CD4-positive, alpha-beta T cell treated with Interleukin-15 for 4 hours (primary cell): ENCODE measurements around the gene USP3.
"Not testable (repeated sequence)": the region's sequence is repeated elsewhere in the genome, so short reads cannot be mapped to it uniquely, and the experiment has no call there.

Experiments used
- DNase-seq: peaks from one replicate; pipeline ENCODE4 v3.0.0-alpha.2; 2020; ENCODE audit warnings: low spot score

USP3 gene

GRCh38 chr15:63513728-63514127 lies 9.3 kb downstream of the USP3 start:
- DNase-seq = no peak

- DNase-seq = no peak
Measured at GRCh38 chr15:63514531-63514943, 10.1 kb downstream of the USP3 start.

DNA sequence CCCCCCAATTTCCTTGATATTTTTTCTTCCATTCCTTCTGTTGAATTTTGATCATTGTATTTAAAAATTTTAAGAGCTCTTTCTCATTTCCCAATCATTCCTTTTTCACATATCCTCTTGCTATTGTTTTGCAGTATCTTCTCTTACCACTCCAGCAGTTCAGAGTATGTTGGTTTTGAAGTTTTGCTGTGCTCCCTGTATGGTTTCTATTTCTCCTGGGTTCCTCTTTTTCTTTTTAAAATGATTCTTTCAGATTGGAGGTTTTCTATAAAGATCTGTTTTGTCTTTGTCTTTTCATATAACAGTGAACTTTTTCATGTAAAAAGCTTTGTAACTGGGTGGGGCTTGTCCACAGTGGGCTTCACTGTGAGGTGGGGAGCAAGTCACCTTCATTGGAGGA lies 12.8 kb downstream of the USP3 start:
- no peak for DNase-seq

DNA sequence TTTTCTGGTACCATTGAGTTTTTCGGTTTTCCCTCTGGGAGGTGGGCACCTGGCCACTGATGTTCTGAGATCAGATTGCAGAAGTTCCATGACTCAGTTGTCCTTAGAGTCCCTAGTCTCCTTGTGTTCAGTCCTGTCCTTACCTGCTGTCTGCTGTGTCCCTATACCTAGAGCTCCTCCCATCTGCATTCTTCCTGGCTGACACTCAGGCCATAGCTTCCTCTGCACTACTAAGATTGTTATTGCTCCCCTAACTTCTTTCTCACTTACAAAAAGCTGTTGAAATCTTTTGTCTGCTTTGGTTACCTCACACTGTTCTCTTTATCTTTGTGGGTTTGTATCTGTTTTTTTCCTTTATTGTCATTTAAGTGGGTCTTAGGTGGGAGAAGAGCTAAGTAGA lies 13.2 kb downstream of the USP3 start:
- DNase-seq = no peak

GRCh38 chr15:63519041-63519440 lies 14.6 kb downstream of the USP3 start:
- no peak for DNase-seq

GRCh38 chr15:63519548-63520178 lies 15.3 kb downstream of the USP3 start:
- DNase-seq = no peak

- DNase-seq = not testable (repeated sequence)
Measured at GRCh38 chr15:63520462-63520861, 16.1 kb downstream of the USP3 start.

GRCh38 chr15:63522225-63522578 lies 17.8 kb downstream of the USP3 start:
- DNase-seq = no peak

- no peak for DNase-seq
Measured at GRCh38 chr15:63523306-63523990, 19.1 kb downstream of the USP3 start.

GRCh38 chr15:63524316-63525015 lies 20.1 kb downstream of the USP3 start:
- no peak for DNase-seq

GRCh38 chr15:63526401-63526800 lies 22.0 kb downstream of the USP3 start:
- no peak for DNase-seq

- no peak for DNase-seq
Measured at GRCh38 chr15:63528138-63528659, 23.8 kb downstream of the USP3 start.

GRCh38 chr15:63530235-63530634 lies 25.8 kb downstream of the USP3 start:
- no peak for DNase-seq

DNA sequence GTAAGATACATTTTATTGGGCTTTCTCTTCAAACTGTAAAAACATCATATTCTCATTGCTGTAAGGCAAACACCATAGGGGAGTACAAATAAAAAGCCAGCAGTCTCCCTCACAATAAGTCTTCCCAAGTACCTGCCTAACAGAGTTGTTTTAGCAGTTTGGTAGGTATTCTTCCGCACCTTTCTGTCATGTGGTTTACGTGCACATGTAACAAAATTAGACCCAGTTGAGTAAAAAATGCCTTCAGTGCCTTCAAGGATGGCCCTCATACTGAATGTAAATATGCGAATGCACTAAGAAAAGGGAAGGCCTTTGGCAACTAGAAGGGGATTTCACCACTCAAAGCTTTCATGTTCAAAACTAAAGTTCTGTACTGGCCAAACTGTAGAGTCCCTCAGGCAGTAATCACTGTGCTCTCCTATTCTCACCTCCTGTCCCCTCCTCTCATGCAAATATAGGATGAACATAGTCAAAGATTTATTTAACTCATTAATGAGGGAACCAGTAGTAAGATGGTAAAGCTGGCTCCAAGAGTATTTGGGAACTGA lies 26.4 kb downstream of the USP3 start:
- DNase-seq = no peak

GRCh38 chr15:63531586-63531985 lies 27.2 kb downstream of the USP3 start:
- no peak for DNase-seq

- DNase-seq = no peak
Measured at GRCh38 chr15:63532307-63532744, 27.9 kb downstream of the USP3 start.

DNA sequence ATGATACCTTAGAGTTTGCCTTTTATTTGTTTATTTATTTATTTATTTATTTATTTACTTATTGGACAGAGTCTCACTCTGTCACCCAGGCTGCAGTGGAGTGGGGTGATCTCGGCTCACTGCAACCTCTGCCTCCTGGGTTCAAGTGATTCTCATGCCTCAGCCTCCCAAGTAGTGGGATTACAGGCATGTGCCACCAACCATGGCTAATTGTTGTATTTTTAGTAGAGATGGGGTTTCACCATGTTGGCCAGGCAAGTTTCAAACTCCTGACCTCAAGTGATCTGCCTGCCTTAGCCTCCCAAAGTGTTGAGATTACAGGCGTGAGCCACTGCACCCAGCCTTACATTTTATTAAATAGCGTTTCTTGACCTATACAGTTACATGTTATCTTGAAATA lies 30.5 kb downstream of the USP3 start:
- DNase-seq = not testable (repeated sequence)

DNA sequence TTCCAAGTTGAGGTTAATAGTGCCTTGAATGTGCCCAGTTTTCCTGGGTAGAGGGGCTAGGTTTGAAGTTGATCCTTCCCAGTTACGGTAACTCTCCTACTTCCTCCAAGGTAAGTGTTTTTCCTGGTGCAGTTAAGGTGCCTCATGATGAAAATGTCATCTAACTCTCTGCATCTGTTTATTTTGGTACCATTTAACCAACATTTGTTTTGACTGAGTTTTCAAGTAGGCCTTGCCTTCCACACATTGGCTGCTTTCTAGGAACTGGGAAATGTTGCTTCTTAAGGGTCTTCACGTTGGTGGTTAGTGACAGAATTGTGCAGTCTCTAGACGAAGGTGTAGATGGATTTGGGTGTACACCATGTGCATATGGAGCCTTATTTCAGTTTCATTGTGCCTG lies 31.3 kb downstream of the USP3 start:
- DNase-seq = no peak

DNA sequence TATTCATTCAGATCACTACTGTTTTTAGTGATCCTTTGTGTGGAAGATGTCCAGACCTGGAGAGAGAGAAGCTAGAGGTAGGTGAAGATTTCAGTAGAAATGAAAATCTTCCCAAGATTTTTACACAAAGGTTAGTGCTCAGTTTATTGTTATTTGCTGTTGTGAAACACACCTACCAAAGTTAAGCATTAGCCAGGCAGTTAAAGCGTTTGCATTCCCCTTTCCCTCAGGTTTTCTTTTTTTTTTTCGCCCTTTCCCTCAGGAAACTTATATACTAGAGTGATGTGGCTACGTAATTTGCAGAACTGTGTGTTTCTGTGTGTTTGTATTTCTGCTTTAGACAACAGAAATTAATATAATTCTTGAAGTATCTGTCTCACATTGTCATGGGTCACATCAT lies 34.5 kb downstream of the USP3 start:
- no peak for DNase-seq

- DNase-seq = no peak
Measured at GRCh38 chr15:63539521-63539920, 35.1 kb downstream of the USP3 start.

GRCh38 chr15:63539998-63540397 lies 35.6 kb downstream of the USP3 start:
- DNase-seq = no peak

DNA sequence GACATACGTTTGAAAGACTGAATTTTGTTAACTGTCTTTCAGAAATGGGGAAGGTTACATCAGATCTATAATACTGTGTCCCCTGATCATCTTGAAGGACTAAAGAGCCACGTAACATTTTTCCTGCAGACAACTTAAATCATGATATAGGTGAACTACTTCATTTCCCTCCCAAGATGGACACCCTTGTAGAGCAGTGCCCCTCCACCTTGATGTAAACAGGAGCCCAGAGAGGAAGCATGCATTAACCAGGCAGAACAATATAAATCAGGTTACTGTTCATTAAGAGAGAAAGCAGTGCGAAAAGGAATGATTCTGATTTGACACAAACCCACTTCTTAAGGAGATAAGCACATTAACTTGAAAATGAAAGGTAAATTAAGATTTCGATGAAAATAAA lies 36.1 kb downstream of the USP3 start:
- DNase-seq = no peak
